Colon (tissue), 2 donors: ENCODE measurements around the gene CDH24.

Experiments
- FAIRE-seq: peaks from 2 replicates; lab custom pipeline; 2012; peaks lifted over from hg19 to GRCh38; lab: Jason Lieb, UNC
- donor health status: control.
- donor health status: control.

The CDH24 gene

DNA sequence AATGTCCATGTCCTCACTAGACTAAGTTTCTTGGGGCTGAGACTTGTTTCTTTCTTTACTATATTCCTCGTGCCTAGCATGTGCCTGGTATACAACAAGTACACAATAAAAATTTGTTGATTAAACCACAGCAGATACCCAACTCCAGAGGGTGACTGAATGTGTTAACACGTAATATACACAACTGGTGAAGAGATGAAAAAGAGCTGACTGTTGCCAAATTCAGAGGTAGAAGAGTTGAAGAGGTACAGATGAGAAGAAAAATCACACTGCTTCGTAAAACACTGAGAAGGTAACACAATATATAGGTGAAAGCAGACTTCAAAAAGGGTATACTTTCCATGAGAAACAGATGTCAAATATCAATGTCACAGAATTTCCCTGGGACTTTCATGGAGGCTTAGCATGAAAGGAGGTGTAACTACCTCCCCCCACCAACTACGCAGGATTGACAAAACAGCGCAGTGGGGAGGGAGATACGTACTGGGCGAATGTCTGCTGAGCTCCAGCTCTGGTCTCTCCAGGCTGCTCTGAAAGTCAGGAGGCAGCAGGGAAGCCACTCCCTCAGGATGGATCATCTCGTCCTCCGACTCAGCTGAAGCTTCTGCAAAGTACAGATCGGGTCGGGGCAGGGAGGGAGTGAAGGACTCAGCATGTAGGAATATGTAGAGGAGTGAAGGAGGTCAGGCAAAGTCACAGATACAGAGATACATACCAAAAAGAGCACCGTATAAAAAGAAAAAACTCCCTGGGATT, 32.4 kb upstream of the CDH24 start:
- no peak for FAIRE-seq

- FAIRE-seq, result no peak
Measured at GRCh38 chr14:23086565-23086964, 29.2 kb upstream of the CDH24 start.

GRCh38 chr14:23085458-23085857, 28.1 kb upstream of the CDH24 start:
- FAIRE-seq, result no peak

DNA sequence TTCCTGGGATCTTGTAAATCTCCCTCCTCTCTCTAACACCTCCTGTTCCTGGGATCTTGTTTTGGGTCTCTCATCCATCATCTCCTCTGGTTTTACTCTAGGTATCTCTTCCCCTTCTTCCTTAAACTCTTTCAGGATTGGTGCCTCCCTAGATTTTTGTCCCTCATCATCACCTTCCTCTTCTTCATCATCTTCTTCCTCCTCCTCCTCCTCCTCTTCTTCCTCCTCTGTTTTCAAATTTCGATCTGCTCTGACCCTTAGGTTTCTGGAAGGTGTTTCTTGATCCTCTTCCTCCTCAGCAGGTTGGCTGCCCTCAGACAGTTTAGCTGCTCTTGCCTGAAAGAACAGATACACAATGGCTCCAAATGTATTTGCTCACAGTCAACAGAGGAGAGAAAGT, 23.2 kb upstream of the CDH24 start:
- FAIRE-seq, result no peak

GRCh38 chr14:23079716-23080115, 22.4 kb upstream of the CDH24 start:
- FAIRE-seq, result no peak

DNA sequence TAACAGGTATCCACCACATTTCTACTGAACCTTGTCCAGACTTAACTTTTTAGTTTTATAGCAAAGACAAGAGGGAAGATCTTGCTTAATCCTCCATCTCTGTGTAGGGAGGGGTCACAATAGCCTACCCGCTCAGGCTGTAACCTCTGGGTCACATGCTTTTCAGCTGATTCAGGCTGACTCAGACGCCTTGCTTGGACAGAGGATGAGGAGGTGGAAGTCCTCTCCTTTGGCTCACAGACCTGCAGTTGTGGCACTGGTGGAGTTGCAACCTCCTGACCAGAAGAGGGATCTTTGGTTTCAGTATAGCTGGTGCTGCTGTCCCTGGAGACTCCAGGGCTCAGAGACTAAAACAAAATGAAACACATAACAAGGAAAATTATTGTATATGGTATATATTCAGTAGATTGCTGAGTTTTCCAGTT, 21.4 kb upstream of the CDH24 start:
- no peak for FAIRE-seq

- FAIRE-seq, result no peak
Measured at GRCh38 chr14:23077962-23078361, 20.6 kb upstream of the CDH24 start.

- no peak for FAIRE-seq
Measured at GRCh38 chr14:23076785-23077408, 19.6 kb upstream of the CDH24 start.

DNA sequence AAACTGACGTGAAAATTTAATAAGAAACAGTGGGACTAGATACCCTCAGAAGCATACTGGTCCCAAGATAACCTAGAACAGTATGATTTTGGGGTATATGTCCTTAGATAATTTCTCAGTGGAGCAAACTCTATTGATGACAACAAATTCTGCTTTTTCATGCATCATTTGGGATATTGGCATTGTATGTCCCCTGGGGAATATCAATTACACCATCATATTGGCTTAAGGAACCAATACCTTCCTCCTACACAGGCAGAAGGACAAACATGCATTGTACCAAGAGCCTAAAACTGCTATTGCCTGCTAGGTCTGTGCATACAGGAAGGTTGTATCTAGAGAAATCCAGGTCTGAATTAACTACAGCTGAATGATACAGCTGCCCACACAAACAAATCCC, 17.6 kb upstream of the CDH24 start:
- FAIRE-seq, result no peak

DNA sequence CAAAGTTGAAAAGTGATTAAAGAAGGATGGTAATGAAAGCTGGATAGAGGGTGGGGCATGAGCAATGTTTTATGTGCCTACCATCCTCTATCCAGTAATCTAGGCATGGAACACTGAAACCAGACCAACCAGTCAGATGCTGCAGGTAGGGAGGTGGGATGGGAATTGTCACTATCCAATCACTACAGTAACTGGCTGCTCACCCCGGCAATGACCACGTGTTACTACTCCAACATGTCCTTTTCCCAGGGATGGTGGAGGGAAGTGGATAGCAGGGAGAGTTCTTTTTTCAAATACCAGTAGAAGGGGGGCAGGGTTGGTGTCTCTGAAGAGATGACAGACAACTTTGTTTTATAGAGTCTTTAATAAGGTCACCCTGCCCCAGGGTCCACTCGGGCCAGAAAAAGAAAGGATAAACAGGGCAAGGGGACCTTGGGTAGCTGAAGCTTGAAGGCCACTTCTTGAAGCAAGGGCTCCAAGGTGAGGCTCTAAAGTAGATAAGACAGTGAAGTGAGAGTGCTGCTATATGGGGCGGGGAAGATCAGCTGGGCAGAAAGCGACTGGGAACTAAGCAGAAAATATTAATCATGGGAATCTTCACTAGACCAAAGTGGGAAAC, 14.7 kb upstream of the CDH24 start:
- no peak for FAIRE-seq

GRCh38 chr14:23071244-23071920, 14.1 kb upstream of the CDH24 start:
- no peak for FAIRE-seq

DNA sequence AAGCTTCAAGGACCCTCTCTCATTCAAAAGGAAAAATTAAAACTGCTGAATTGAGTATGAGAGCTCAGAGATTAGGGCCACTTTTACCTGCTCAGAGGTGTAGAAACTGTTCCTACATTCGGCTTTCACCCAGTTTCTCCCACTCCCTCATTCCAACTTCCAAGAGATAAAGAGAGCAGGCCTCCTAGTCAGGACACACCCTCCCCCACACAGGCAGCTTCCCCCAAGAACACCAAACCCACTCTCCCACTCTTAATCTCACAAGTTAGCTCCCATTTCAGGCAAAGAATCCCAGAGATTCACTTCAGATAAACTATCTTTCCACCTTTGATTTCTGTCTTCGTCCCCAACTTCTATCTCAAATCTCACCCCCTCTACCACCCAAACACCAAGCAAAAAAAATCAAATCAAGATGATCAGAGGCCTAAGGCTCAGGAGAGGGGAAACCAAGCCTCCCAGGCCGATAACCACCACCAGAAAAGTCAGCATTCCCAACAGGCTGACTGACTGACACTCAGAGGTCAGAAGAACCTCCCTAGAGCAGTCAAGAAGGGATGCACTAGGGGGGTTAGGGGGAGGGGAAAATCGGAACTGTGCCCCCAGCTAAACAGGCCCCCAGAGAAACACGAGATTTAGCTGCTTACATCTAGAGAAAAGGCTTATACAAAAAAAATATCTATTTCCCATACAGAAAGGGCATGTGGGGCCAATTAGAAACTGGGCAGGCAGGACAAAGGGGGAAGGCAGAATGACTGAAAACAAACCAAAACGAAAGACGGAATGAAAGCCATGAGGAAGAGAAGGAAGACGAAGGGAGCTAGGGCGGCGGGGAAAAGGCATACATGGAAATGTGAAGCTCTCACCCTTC, 13.2 kb upstream of the CDH24 start:
- no peak for FAIRE-seq

- FAIRE-seq, result no peak
Measured at GRCh38 chr14:23069413-23069806, 12.1 kb upstream of the CDH24 start.

DNA sequence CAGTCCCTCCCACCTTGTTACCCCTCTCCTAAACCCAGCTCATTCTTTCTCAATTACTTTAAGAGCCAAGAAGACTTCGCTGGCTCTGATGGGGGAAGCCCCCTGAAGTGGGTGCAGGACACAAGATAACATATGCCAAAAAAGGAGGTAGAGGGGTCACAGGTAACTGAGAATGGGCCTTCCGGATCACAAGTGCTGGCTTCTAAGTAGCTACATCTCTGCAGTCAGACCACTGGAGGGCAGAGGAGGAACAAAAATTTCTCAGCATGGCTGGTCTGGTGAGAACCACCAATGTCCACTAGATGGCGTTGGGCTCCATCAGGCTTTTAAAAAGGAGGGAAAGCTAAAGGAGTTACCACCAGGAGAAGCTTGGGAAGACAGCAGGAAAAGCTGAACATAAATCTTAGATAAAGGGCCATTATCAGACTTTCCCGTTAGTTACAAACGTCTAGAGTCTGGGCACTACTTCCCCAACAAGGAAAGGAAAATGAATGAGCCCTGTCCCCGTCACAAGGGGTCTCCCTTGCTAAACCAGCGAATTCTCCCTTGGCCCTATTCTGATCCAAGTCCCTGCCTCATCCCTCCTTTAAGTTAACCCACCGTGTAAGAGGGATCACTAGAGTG, 11.6 kb upstream of the CDH24 start:
- FAIRE-seq, result no peak

DNA sequence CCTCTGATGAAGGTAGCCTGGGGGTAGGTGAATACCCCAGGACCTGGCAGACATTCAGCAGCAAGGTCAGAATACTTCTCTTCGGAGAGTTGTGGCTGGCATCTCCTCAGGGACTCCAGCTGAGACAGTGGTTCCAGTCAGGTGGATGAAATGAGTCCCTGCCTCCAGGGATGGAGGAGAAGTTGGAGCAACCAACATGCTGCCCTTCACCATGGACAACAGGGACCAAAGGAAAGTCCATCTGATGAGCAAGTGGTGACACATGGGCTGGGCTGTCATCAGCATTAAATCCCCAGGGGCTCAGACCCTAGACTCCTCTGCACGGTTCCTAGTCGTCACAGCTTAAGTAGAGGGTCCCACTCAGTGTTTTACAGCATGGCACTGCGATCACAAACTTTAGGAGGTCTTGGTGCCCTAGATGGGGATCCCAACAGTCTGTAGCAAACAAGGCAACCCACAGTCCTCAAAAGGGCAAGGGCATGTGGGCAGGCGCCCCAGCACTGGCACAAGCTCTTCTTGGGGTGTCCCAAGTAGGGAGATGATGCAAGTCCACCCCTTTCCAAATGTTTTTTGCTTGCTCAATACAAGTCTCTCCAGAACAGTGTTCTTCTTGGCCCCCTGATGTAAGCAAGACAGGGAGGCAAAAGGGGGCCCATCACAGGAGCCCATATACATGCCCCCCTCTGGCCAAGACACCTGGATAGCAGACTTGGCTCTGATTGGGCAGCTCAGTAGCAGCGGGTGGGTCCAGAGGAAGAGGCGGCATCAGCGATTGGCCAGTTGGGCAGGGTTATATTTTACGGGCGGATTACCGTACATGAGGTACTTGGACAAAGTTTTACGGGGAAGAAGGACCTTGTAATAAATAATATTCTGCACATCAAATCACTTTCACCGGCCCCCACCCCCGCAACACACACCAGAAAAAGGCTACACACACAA, 10.8 kb upstream of the CDH24 start:
- FAIRE-seq, result no peak

DNA sequence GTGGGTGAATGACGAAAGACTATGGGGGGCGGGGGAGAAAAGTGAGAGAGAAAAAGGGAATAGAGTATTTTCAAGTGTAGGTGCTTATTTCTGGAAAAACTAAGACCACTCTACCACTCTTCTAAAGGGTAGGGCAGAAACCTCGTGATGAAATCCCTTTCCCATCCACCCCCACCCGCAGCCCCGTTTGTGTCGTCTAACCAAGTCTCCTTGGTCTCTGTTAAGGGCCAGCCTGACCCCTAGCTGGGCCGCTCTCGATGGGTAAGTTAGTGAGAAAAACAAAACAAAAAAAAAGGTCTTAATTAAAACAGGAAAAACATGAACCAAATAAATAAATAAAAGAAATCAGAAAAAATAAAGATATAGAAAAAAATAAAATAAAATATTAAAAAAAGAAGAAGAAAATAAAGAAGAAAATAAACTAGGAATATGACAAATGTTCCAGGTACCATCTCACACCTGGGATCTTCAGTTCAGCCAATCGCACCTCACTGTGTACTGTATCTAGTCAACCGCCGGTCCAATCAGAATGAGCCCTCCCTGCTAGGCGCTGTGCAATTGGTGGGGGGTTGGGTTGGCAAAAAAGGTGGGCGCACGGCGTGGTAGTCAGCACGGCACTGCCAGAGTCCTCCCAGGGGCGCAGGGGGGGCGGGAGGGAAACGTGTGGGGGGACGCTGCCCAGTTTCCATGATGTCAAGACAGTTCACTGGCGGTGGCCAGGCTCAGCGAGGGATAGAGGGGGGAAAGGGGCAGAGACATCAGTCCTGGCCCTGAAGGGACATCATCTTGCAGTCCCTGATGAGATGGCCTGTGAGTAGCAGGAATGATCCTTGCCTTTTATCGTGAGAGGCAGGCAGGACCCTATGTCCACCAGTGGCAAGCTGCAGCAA, 9.8 kb upstream of the CDH24 start:
- FAIRE-seq, result no peak

DNA sequence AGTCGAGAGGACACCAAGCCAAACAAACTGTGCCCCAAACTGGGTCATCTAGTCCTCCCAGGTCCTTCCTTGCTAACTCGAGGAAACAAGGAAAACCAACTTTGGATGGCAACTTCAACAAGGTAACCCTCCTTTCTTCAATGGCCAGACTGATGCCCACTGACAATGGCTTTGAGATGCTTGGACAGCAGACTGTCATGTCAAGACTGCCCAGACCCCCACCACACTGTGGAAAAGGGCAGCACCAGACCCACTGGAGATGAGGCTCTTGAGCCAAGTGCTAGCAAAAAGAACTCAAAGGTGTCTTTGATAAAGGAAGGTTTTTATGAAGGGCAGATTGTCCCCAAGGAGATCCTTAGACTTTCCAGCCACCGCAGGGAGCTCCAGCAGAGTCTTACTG, 9.0 kb upstream of the CDH24 start:
- FAIRE-seq, result no peak

- FAIRE-seq, result no peak
Measured at GRCh38 chr14:23063601-23064000, 6.3 kb upstream of the CDH24 start.

- no peak for FAIRE-seq
Measured at GRCh38 chr14:23062002-23062401, 4.7 kb upstream of the CDH24 start.
